ENCODE results near the gene TMEM41A.
"Not testable (repeated sequence)": the region's sequence is repeated elsewhere in the genome, so short reads cannot be mapped to it uniquely, and the experiment has no call there.

Gene TMEM41A

GRCh38 chr3:185489462-185489861, 9.4 kb downstream of the TMEM41A start:
- no peak for TF ChIP-seq CTCF (conservative IDR thresholded peaks at IDR 0.05; ENCODE audit: low read depth, low read length)
- H3K4me3 ChIP-seq (ENCODE audit: low read length): no peak overlapping the region
- no peak for DNase-seq (ENCODE audit: low read depth)

- no peak for TF ChIP-seq CTCF (conservative IDR thresholded peaks at IDR 0.05; ENCODE audit: low read depth, low read length)
- H3K4me3 ChIP-seq (ENCODE audit: low read length): no peak overlapping the region
- no peak for DNase-seq (ENCODE audit: low read depth)
Observed at GRCh38 chr3:185488465-185488864, 10.4 kb downstream of the TMEM41A start.

GRCh38 chr3:185486394-185486793, 12.4 kb downstream of the TMEM41A start:
- no peak for DNase-seq (ENCODE audit: low read depth)
- TF ChIP-seq CTCF (conservative IDR thresholded peaks at IDR 0.05; ENCODE audit: low read depth, low read length): no peak
- H3K4me3 ChIP-seq (ENCODE audit: low read length): no peak overlapping the region

DNA sequence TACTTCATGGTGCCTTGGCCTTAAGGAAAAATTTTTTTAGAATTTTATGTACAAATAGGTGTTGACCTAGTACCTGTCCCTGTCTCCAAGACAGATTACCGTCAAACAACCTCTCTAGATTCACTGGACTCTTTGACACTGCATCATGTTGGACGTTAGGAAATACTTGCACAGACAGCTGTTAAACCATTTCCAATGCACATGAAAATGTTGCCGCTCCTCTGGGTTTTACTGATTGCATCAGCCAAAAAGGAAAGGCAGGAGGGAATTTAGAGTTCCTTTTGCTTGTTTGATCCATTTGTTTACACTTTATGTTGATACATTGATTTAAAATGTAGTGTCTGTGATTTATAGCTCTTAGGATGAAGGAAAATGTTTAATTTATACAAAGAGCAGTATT, 14.5 kb downstream of the TMEM41A start:
- no peak for TF ChIP-seq CTCF (conservative IDR thresholded peaks at IDR 0.05; ENCODE audit: low read depth, low read length)
- no peak overlapping the region for H3K4me3 ChIP-seq (ENCODE audit: low read length)
- no peak for DNase-seq (ENCODE audit: low read depth)

DNA sequence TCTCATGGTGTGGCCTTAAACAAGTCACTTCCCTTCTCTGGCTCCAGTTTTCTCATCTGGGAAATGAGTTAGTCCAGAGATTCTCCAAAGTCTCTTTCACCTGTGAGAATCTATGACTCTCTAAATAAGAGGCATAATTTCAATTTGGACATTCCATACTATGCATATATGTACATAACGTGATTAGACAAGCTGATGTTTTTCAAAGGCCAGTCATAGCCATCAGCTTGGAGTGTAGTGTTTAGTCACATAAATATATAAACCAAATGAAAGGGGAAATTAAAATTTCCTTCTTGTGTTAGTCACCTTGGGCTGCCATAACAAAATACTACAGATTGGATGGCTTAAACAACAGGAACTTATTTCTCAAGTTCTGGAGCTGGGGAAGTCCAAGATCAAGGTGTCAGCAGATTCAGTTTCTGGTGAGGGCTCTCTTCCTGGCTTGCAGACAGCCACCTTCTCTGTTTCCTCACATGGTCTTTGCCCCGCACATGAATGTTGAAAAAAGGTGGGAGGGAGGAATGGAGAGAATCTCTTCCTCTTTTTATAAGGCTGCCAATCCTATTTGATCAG, 19.4 kb downstream of the TMEM41A start:
- no peak overlapping the region for H3K4me3 ChIP-seq (ENCODE audit: low read length)
- DNase-seq (ENCODE audit: low read depth): no peak
- TF ChIP-seq CTCF (conservative IDR thresholded peaks at IDR 0.05; ENCODE audit: low read depth, low read length): no peak

- DNase-seq (ENCODE audit: low read depth): no peak
- H3K4me3 ChIP-seq (ENCODE audit: low read length): no peak overlapping the region
- TF ChIP-seq CTCF (conservative IDR thresholded peaks at IDR 0.05; ENCODE audit: low read depth, low read length): no peak
Observed at GRCh38 chr3:185477316-185477715, 21.5 kb downstream of the TMEM41A start.

GRCh38 chr3:185474922-185475321, 23.9 kb downstream of the TMEM41A start:
- not testable (repeated sequence) for DNase-seq (ENCODE audit: low read depth)

More at GRCh38 chr3:185474922-185475321, 23.9 kb downstream of the TMEM41A start:
- not testable (repeated sequence) for H3K4me3 ChIP-seq (ENCODE audit: low read length)
